NCI-H69 (cell line): ENCODE results near the gene IL36RN.
"Not testable (repeated sequence)": the region's sequence is repeated elsewhere in the genome, so short reads cannot be mapped to it uniquely, and the experiment has no call there.

Source experiments
- DNase-seq: peaks from one replicate; lab custom pipeline; 2025; lab: John Stamatoyannopoulos, UW

IL36RN gene

DNA sequence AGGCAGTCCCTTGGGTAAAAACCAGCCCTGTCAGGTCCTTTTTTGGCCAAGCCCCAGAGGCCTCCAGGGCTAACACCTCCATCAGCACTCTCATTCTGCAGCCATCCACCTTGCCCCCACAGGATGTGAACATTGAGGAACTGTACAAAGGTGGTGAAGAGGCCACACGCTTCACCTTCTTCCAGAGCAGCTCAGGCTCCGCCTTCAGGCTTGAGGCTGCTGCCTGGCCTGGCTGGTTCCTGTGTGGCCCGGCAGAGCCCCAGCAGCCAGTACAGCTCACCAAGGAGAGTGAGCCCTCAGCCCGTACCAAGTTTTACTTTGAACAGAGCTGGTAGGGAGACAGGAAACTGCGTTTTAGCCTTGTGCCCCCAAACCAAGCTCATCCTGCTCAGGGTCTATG, 16.0 kb downstream of the IL36RN start:
- DNase-seq: no peak

DNA sequence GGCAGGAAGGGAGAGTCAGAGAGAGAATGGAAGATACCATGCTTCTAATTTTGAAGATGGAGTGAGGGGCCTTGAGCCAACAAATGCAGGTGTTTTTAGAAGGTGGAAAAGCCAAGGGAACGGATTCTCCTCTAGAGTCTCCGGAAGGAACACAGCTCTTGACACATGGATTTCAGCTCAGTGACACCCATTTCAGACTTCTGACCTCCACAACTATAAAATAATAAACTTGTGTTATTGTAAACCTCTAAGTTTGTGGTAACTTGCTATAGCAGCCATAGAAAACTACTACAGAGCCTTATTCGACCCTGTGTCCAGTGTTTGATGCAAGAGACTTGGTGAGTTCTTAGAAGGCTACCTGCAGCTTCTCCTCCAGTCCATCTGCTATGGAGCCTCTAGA, 16.6 kb downstream of the IL36RN start:
- DNase-seq: no peak

DNA sequence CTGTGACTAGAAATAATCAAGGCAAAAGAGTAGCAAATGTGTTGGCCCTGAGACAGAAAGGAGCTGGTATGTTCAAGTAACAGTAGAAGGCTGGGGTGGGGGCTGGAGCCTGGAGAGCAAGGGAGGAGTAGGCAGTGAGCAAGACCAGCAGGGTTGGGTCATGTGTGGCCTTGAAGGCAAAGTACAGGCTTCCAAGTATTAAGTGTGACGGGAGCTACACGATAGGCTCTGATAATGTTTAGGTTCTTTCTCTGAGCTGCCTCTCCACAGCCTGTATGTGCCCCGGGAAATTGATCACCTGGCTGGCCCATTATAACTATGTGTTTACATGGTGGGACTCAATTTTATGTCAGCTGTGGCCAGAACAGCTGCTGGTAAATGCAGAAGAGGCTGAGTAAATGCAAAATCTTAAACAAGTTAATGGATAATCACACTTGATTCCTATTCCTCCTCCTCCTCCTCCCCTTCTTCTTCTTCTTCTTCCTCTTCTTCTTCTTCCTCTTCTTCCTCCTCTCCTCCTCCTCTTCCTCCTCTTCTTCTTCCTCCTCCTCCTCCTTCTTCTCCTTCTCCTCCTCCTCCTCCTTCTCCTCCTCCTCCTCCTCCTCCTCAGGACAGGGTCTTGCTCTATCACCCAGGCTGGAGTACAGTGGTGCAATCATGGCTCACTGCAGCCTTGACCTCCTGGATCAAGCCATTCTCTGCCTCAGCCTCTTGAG, 18.1 kb downstream of the IL36RN start:
- DNase-seq: no peak

DNA sequence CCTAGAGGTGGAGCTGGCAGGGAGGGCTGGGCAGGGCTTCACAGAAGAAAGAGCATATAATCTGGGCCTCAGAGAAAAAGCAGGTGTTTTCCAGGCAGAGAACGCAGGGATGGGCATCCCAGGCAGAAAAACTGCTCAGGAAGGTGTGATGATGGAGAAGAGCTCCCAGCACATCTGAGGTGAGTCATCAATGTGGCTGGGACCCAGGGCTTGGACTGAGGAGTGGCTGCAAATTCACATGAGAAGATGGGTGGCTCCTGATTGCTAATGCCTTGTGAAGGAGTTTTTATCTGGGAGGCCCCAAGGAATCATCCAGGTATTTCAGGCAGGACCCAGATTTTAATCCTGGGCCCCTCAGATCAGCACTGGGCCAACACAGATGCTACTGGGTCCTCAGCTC, 18.9 kb downstream of the IL36RN start:
- no peak for DNase-seq

DNA sequence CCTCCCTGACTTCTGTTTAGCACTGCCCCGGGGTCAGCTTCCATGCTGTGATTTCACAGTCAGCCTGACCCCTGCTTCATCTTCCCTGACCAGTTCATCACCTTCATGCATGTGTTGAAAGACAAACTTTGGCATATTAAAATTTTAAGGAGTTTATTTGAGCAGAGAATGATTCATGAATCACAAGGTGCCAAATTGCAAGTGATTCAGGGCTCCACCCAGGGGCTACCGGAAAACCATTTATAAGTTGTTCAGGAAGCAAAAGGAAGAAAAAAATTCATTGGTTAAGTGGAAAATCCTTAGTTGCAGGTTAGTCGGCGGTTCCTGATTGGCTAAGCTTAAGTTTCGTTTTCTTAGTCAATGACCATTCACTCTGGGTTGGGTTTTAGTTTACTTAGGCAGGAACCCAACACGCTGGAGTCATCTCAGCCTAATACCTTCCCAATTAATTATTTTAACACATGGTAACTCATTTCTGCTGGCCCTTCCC, 19.4 kb downstream of the IL36RN start:
- no peak for DNase-seq

DNA sequence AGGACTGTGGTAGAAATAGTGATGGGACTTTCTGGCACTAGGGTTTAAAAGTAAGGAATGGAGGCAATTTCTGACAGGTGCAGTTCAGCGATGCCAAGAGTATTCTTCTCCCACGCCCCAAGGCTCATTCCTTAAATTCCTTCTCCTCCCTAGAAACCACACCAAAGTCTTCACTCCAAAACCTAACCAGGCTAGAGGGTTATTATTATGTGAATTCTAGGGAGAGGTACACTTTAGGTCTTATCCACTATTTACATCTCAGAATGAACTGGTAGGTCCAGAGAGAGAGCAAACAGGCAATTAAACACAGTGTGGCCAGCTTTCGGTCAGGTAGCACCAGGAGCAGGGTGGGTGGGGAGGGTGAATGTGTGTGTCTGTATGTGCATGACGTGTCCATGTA, 20.1 kb downstream of the IL36RN start:
- no peak for DNase-seq

DNA sequence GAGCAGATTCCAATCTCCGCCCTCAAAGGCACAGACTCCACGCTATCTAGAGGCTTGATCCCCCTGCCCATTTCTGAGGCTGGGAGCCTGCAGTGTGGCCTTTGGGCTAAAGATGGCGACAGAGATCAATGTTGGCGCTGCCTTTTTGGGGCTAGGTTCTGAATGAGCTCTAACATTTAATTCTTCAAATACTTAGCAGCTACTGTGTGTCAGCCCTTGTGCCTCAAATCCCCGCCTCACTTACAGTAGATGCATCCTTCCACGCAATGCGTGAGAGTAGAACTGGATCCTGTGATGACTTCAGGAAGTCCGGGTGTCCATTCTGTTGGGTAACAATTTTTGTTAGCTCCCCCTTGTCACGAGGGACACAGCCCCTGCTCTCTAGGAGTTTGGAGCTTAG, 21.1 kb downstream of the IL36RN start:
- DNase-seq: peak; percentile 0

DNA sequence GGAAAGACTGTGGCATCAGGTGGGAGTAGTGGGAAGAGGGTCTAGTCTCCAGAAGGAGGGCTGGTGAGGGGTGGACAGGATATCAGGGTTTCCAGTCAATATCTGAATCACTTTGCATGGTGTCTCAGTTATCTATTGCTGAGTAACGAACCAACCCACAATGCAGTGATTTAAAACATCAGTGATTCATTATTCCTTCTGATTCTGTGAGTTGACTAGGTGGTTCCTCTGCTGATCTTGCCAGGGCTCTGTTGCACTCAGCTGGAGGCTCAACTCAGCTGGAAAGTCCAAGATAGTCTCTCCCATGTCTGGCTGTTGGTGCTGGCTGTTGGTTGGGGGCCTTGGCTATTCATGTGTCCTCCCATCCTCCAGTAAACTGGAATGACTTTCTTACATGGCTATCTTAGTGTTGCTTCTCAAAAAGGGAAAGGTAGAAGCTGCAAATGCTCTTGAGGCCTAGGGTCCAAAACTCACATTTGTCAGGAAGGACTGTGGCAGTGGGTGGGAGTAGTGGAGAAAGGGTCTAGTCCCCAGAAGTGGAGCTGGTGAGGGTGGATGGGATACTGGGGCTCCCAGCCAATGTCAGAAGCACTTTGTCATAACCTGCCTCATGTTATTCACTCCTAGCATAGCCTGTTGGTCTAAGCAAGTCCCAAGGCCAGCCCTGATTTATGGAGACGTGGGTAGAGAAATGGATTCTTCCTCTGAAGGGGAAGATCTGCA, 22.7 kb downstream of the IL36RN start:
- no peak for DNase-seq

DNA sequence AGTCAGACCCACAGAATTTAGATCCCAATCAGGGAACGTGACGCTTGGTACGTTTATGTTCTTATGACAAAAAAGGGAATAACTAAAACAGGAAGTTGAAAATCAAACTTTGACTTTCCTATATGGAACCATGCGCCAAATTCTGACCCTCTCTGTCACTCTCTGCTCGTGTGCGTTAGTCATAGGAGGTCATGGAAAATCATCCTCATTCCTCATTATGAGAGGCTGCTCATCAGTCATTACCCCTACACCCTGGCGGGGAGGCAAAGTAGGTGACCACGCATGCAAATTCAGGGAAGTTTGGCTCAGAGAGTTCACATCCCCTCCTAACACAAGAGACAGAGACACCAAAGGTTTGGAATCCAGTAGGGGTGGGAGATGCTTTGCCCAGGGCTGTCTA, 24.3 kb downstream of the IL36RN start:
- DNase-seq: no peak

DNA sequence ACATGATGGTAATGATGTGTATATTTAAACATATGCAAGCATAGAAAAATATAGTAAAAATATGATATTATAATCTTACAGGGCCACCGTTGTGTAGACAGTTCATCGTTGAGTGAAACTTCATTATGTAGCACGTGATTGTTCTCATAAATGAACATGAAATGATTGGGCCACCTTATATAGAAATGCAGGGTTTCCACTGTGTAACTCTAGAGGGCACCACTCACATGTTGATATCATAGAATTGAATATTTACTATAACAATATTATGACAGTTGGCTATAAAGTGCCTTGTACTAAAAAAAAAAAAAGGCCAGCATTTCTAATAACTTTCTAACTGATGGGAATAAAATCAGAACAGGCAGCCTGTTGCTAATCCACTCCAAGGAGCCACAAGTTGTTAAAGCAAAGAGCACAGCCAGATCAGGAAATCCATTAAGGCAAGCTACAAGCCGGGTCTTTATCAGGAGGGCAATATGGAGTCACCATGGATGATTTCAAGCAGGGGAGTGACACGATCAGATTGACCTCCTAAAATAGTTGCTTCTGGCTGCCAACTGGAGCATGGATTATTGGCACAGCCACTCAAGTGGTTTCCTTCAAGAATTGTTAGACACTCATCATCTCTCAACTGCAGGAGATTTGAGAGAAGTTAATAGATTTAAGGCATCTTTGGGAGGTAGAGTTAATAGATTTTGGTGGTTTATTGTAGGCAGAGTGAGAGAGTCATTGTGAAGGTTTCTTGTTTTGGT, 25.4 kb downstream of the IL36RN start:
- no peak for DNase-seq

DNA sequence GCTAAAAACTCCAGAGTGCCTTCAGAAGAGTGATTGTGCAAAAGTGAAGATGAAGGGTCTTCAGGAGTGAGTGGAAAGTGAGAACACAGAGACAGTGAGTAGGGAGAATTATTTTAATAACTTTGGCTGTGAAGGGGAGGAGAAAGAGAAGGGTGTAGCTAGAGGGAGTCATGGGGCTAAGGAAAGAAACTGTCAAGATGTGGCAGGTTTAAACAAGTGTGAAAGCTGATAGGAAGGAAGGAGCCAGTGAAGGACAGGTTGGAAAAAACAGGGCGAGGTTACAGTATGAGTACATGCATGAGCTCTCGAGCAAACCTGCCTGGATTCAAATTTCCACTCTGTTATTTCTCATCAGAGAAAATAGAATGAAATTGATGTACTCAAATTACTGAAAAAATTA, 26.5 kb downstream of the IL36RN start:
- no peak for DNase-seq

DNA sequence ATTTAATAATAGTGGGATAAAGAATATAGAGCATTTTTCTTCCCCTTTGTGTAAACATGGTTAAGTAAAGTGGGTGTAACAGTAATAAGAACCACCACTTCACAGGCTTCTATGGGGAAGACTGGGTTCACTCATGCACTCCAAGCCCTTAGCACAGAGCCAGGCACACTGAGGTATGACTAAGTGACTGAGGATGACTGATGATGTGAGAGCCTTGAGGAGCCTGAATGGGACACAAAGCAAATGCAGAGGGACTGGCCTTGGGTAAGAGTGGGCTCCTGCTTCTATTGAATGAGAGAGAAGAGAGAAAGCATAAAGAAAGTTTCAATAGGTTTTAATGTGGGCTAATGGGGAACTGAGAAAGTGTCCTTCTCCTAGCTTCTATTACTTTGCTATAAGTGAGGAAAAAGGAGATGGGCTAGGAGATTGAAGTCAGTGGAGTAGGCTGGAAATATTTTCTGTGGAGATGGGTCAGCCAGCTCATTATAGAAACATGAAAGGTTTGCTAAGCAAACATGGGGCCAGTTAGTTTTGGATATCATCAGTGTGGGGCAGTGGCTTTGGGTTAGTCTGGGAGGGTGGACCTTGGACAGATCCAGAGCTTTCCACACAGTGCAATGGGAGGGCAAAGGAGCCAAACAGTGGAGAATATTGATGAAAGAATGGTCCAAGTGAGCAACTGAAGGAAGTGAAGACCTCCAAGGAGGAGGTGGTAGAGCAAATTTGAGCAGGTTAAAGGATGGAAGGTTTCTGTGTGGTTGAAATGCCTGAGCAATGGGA, 29.4 kb downstream of the IL36RN start:
- no peak for DNase-seq

DNA sequence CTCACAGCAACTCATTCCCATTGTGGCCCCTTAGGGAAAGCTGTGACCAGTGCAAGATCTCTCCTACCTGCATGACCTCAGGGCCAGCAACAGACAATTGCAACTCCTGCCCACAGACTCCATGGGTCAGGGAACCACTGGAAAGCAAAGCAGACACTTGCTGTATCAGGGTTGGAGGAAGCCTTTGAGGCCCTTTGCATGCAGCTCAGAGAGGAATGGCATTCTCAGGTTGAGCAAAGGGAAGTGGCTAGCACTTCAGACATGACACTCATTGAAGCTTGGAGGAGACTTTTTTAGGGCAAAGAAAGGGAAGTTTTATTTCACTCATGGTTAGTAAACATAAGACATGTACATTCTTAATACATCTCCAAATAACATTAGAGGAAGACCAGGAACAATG, 30.9 kb downstream of the IL36RN start:
- DNase-seq: no peak

DNA sequence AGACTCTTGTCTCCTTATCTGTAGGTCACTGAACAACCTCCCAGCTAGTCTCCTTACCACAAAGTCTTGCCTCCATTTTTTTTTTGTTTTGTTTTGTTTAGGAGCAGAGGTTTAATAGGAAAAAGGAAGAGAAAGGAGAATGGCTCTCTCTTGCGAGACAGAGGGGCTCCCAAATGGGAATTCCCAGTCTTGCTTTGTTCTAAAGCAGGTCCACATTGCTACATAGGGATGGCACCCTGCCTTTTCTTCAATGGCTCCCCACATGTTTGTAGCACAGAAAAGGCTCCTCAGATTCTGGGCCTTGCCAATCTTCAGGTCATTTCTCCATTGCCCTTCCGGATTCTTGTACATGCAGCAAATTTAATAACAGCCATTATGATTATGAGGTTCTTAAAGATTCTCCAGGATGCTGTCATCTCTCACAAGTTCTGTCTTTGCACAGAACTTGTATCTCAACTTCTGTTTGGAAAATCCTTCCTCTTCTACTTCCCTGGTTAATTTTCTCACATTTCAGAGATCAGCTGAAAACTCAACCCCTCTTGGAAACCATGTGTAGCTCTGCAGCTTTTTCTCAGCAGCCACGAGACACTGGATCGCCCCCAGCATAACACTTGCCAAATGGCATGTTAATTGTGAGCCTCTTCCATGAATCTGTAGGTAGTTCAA, 32.4 kb downstream of the IL36RN start:
- DNase-seq: no peak

DNA sequence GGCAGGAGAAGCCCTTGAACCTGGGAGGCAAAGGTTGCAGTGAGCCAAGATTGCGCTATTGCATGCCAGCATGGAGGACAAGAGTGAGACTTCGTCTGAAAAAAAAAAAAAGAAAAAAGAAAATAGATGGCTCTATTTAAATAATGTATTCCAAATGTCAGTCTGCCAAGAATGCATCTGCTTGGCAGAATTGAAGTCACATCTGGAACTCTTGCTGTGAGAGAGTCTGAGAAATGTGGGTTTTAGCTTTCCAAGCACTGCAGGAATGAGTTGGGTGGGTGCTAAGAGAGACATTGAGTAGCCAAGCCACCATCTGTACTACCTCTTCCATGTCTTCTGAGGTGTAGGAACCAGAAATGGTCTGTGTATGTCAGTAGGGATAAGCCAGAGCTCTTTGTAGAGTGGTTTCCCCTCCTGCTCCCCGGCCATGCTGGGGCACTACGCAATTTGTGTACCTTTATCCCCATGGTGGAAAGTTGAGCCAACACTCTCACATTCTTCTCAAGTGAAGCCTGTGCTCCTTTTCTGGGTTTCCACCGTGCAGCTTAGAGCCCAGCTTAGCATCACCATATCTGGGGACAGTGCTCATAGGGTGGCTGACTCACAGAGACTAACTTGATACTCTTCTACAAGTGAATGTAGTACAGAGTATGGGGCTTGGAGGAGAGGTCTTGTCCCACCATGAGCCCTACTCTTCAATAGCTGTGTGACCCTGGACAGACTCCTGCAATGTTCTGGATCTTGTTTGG, 34.0 kb downstream of the IL36RN start:
- DNase-seq: no peak

DNA sequence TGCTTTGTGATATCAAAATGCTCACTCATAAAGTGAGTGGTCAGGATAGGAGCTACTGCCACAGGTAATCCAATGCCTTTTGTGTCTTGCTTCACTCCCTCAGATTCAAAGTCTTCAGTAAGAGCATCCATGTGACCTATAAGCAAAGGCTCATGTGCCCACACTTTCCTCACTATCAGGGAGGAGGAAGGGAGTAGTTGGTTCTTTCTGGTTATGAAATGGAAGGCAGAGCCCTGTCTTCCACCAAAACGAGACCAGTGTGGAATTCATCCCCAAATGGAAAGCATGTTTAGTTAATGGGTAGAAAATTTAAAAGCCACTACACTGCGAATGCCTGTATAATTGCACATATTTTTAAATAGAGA, 34.6 kb downstream of the IL36RN start:
- no peak for DNase-seq

DNA sequence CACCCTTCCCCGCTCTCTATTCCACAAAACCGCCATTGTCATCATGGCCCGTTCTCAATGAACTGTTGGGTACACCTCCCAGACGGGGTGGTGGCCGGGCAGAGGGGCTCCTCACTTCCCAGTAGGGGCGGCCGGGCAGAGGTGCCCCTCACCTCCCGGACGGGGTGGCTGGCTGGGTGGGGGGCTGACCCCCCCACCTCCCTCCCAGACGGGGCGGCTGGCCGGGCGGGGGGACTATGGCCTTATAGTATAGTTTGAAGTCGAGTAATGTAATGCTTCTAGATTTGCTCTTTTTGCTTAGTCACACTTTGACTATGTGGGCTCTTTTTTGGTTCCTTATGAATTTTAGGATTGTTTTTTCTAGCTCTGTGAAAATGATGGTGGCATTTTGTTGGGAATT, 37.3 kb downstream of the IL36RN start:
- DNase-seq: not testable (repeated sequence)

DNA sequence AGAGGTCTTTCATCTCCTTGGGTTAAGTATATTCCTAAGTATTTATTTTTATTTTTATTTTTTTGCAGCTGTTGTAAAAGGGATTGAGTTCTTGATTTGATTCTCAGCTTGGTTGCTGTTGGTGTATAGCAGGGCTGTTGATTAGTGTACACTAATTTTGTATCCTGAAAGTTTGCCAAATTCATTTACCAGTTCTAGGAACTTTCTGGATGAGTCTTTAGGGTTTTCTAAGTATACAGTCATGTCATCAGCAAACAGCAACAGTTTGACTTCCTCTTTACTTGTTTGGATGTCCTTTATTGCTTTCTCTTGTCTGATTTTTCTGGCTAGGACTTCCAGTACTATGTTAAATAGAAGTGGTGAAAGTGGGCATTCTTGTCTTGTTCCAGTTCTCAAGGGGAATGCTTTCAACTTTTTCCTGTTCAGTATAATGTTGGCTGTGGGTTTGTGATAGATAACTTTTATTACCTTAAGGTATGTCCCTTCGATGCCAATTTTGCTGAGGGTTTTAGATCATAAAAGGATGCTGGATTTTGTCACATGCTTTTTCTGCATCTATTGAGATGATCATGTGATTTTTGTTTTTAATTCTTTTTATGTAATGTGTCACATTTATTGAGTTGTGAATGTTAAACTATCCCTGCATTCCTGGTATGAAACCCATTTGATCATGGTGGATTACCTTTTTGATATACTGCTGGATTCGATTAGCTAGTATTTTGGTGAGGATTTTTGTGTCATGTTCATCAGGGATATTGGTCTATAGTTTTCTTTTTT, 38.0 kb downstream of the IL36RN start:
- not testable (repeated sequence) for DNase-seq

DNA sequence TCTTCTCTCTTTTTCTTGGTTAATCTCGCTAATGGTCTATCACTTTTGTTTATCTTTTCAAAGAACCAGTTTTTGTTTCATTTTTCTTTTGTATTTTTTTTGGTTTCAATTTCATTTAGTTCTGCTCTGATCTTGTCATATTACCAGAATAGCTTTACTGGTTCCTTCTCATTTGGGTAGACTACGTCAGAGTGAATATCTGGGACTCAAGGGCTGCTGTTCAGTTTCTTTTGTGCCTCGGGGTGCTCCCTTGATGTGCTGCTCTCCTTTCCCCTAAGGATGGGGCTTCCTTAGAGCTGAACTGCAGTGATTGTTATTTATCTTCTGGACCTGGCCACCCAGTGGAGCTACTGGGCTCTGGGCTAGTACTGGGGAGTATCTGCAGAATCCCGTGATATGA, 39.0 kb downstream of the IL36RN start:
- DNase-seq: no peak

DNA sequence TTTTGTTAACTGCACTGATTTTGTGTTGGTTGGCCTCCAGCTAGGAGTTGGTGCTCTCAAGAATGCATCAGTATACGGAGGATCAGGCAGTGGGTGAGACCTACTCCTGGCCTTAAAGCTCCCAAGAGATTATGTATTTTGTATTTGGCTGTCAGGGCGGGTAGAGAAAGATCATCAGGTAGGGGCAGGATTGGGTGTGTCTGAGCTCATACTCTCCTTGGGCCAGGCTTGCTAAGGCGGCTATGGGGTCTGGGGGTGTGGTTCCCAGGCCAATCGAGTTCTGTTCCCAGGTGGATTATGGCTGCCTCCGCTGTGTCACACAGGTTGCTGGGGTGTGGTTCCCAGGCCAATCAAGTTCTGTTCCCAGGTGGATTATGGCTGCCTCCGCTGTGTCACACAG, 39.5 kb downstream of the IL36RN start:
- DNase-seq: no peak
